Measurements from ENCODE around the gene SPEM2.

The SPEM2 gene

GRCh38 chr17:7441266-7441665, 15.8 kb downstream of the SPEM2 start:
- CTCF ChIA-PET = interaction anchor here (1.1 to 1.5 kb wide), 2 partner anchors 86 to 119 kb away, joined by 3 to 4 read pairs; no protein-coding TSS in a partner anchor
- no peak for TF ChIP-seq CTCF (conservative IDR thresholded peaks at IDR 0.05; ENCODE audit: low read depth)
- POLR2A ChIA-PET (ENCODE audit: low non-redundant PET) = interaction anchor here (0.7 to 1.1 kb wide), 4 partner anchors 10 to 119 kb away, joined by 3 to 10 read pairs (median 4); no protein-coding TSS in a partner anchor
- peak overlapping the region; percentile 84 for H3K27ac ChIP-seq
- no peak for DNase-seq (ENCODE audit: low spot score)

GRCh38 chr17:7442142-7442541, 16.7 kb downstream of the SPEM2 start:
- no peak for DNase-seq (ENCODE audit: low spot score)
- ChIA-PET CTCF (no interaction called here), POLR2A (ENCODE audit: low non-redundant PET) (interaction anchor here (0.5 to 0.6 kb wide), 2 partner anchors 9 to 42 kb away, joined by 3 to 5 read pairs; partner anchors contain the start of gene POLR2A)
- no peak for TF ChIP-seq CTCF (conservative IDR thresholded peaks at IDR 0.05; ENCODE audit: low read depth)
- H3K27ac ChIP-seq = peak overlapping the region; percentile 84

GRCh38 chr17:7443499-7444485, 18.4 kb downstream of the SPEM2 start:
- CTCF ChIA-PET = interaction anchor here (0.7 kb wide), 1 partner anchor 31 kb away, joined by 3 read pairs; no protein-coding TSS in a partner anchor
- TF ChIP-seq CTCF (conservative IDR thresholded peaks at IDR 0.05; ENCODE audit: low read depth) = no peak
- peak; percentile 64 for DNase-seq (ENCODE audit: low spot score)
- peak overlapping the region; percentile 84 for H3K27ac ChIP-seq
- POLR2A ChIA-PET (ENCODE audit: low non-redundant PET) = interaction anchor here (0.6 to 1.1 kb wide), 3 partner anchors 19 to 112 kb away, joined by 3 to 7 read pairs (median 3); no protein-coding TSS in a partner anchor

- ChIA-PET CTCF (interaction anchor here (0.6 to 0.7 kb wide), 2 partner anchors 30 to 50 kb away, joined by 3 read pairs; no protein-coding TSS in a partner anchor), POLR2A (ENCODE audit: low non-redundant PET) (interaction anchor here (0.7 to 1.1 kb wide), 2 partner anchors 17 to 18 kb away, joined by 3 read pairs; no protein-coding TSS in a partner anchor)
- peak within 1 kb of the TSS; percentile 84 for H3K27ac ChIP-seq
- no peak for TF ChIP-seq CTCF (conservative IDR thresholded peaks at IDR 0.05; ENCODE audit: low read depth)
- no peak for DNase-seq (ENCODE audit: low spot score)
Observed at GRCh38 chr17:7444682-7445618, 19.5 kb downstream of the SPEM2 start, which contains the start of gene CHRNB1. CHRNB1 (plus strand) TSS chr17:7445061; CDS start chr17:7445128, 67 bp downstream.

- peak overlapping the region; percentile 84 for H3K27ac ChIP-seq
- DNase-seq (ENCODE audit: low spot score) = no peak
- TF ChIP-seq CTCF (conservative IDR thresholded peaks at IDR 0.05; ENCODE audit: low read depth) = no peak
- CTCF ChIA-PET = no interaction called here
- POLR2A ChIA-PET (ENCODE audit: low non-redundant PET) = interaction anchor here (0.7 kb wide), 1 partner anchor 18 kb away, joined by 3 read pairs; no protein-coding TSS in a partner anchor
Observed at GRCh38 chr17:7445619-7445968, 20.2 kb downstream of the SPEM2 start.
